NB4 (cell line): Measurements from ENCODE around the gene TMEM219.
"Not testable (repeated sequence)": the region's sequence is repeated elsewhere in the genome, so short reads cannot be mapped to it uniquely, and the experiment has no call there.

Experiments
- DNase-seq: peaks from one replicate; pipeline ENCODE4 v3.0.0; 2010; ENCODE audit warnings: low read depth
- H3K4me3 ChIP-seq: one replicate; pipeline ENCODE4 v1.5.1; 2011; ENCODE audit warnings: mild to moderate bottlenecking, low read depth, low read length, moderate library complexity
- MYC ChIP-seq: IDR thresholded peaks from 2 replicates; pipeline ENCODE4 v1.6.1; 2011; ENCODE audit warnings: low read depth, low read length
- POLR2A ChIP-seq: IDR thresholded peaks from 2 replicates; pipeline ENCODE4 v1.6.1; 2011; ENCODE audit warnings: mild to moderate bottlenecking; ENCODE audit not compliant: insufficient read length; ENCODE audit errors: extremely low read depth
- TF ChIP-seq, protein P1 (sequence below): IDR thresholded peaks from one replicate; pipeline ENCODE4 v1.5.1; 2012; ENCODE audit warnings: low read depth, low read length
- TF ChIP-seq, protein P2 (sequence below): IDR thresholded peaks from 2 replicates; pipeline ENCODE4 v1.6.1; 2011; ENCODE audit warnings: low read depth, low read length

TMEM219 gene

DNA sequence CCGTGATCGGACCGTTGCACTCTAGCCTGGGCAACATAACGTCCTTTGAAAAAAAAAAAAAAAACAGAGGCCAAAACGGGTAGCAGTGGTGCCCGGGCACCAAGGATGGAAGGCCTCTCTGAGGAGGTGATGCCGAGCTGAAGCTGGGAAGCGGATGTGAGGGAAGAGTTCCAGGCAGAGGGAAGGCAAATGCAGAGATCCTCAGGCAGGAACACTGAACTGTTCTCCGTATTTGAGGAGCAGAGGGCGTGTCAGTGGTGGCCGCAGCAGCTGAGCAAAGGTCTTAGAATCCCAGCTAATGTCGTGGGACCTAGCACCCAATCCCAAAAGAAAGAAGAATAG lies 35.2 kb upstream of the TMEM219 start:
- peak overlapping the region; percentile 67 for H3K4me3 ChIP-seq
- TF ChIP-seq POLR2A (no peak), MYC (no peak)
- TF ChIP-seq, protein P1, sequence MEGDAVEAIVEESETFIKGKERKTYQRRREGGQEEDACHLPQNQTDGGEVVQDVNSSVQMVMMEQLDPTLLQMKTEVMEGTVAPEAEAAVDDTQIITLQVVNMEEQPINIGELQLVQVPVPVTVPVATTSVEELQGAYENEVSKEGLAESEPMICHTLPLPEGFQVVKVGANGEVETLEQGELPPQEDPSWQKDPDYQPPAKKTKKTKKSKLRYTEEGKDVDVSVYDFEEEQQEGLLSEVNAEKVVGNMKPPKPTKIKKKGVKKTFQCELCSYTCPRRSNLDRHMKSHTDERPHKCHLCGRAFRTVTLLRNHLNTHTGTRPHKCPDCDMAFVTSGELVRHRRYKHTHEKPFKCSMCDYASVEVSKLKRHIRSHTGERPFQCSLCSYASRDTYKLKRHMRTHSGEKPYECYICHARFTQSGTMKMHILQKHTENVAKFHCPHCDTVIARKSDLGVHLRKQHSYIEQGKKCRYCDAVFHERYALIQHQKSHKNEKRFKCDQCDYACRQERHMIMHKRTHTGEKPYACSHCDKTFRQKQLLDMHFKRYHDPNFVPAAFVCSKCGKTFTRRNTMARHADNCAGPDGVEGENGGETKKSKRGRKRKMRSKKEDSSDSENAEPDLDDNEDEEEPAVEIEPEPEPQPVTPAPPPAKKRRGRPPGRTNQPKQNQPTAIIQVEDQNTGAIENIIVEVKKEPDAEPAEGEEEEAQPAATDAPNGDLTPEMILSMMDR = no peak
- TF ChIP-seq, protein P2, sequence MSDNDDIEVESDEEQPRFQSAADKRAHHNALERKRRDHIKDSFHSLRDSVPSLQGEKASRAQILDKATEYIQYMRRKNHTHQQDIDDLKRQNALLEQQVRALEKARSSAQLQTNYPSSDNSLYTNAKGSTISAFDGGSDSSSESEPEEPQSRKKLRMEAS = no peak
- no peak for DNase-seq

DNA sequence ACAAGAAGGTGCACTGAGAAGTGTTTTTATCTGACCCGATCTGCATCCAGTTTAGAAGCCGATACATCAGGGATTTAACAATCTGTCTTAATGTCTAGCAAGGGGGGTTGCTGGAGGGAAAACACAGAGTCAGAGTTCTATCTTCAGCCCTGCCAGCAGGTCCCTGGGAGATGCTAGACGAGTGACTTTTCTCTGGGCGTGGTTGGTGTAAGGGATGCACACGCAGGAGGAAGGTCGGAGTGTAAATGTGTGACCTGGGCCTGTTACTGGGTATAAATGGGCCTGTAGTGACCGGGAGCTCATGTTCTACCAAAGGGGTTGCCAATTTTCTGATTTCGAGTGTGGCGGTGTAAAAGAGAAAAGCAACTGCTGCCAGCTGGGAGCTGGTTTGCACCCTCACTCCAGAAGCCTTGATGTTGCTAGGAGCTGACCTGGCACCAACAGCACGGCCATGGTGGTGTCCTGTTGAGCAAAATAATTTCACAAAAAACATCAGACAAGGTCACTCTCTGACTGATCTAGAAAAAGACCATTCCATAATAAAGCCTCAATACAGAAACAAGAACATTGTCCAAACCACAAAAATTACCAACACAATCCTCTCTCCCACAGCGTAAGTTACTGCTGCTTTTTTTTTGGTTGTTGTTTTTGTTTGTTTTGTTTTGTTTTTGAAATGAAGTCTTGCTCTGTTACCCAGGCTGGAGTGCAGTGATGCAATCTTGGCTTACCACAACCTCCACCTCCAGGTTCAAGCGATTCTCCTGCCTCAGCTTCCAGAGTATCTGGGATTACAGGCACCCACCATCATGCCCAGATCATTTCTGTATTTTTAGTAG lies 34.6 kb upstream of the TMEM219 start:
- DNase-seq = no peak
- peak overlapping the region; percentile 67 for H3K4me3 ChIP-seq
- TF ChIP-seq, protein P2 = no peak
- no peak for TF ChIP-seq POLR2A

DNA sequence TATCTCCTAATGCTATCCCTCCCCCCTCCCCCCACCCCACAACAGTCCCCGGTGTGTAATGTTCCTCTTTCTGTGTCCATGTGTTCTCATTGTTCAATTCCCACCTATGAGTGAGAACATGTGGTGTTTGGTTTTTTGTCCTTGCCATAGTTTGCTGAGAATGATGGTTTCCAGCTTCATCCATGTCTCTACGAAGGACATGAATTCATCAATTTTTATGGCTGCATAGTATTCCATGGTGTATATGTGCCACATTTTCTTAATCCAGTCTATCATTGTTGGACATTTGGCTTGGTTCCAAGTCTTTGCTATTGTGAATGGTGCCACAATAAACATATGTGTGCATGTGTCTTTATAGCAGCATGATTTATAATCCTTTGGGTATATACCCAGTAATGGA lies 30.1 kb upstream of the TMEM219 start:
- DNase-seq, H3K4me3 ChIP-seq: not testable (repeated sequence)

DNA sequence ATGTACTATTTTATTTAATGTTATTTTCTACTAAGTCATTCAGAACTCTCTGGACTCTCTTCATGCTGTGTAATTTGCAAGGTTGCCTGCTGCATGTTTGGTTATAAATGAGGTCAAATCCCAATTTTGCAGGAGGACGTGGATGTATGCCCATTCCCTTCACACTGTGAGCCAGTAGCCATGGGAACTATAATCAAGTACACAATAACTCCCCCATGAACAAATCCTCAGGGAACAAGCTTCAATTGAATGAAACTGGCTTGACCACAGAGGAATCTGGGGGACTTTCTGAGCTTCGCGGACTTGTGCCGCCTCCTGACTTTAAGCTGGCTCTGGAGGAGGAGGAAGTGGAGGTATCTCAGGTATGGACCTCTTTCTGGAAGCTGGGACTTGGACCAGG lies 21.2 kb upstream of the TMEM219 start:
- no peak for DNase-seq
- no peak for TF ChIP-seq POLR2A
- TF ChIP-seq, protein P2 = no peak
- no peak for TF ChIP-seq MYC
- TF ChIP-seq, protein P1 = no peak
- no peak overlapping the region for H3K4me3 ChIP-seq

DNA sequence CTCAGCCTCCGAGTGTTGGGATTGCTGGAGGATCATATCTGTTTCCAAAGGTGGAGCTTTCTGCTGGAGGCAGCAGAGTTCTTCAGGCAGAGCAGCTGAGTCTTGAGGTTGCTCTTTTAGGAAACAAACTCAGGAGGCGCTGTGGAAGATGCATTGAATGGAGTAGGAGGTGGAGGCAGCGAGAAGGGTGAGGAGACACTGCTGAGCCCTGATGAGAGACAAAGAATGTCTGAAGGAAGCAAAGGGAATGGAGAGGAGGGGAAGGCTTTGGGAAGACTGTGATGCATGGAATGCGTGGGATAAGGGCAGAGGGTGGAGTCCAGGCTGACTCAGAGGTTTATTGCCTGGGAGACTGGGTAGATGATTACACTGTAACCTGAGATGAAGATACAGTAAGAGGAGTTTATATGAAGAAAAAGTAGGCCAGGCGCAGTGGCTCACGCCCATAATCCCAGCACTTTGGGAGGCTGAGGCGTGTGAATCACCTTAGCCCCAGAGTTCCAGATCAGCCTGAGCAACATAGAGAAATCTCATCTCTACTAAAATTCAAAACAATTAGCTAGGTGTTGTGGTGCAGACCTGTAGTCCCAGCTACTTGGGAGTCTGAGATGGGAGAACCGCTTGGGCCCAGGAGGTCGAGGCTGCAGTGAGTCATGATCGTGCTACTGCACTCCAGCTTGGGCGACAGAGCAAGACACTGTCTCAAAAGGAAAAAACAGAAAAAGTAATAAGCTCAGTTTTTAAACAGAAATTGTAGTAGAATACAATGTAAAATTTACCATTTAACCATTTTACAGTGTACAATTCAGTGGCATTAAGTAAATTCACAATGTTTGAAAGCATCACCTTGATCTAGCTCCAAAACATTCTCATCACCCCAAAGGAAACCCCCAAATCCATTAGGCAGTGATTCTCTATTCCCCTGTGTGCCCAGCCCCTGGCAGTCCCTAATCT lies 17.8 kb upstream of the TMEM219 start:
- no peak for TF ChIP-seq POLR2A
- TF ChIP-seq, protein P2 = no peak
- TF ChIP-seq, protein P1 = peak; percentile 12
- TF ChIP-seq MYC = no peak
- H3K4me3 ChIP-seq = no peak overlapping the region
- no peak for DNase-seq

DNA sequence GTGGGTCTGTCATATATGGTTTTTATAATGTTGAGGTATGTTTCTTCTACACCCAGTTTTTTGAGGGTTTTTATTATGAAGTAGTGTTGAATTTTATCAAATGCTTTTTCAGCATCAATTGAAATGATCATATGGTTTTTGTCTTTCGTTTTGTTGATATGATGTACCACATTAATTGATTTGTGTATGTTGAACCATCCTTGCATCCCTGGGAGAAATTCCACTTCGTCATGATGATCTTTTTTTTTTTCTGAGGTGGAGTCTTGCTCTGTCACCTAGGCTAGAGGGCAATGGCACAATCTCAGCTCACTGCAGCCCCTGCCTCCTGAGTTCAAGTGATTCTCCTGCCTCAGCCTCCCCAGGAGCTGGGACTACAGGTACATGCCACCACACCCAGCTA lies 14.0 kb upstream of the TMEM219 start:
- no peak overlapping the region for H3K4me3 ChIP-seq
- TF ChIP-seq MYC = no peak
- TF ChIP-seq POLR2A = no peak
- TF ChIP-seq, protein P1 = no peak
- TF ChIP-seq, protein P2 = no peak
- no peak for DNase-seq
